Pancreas (tissue), 10 donors: ENCODE results near the gene CNN1. TPM values are rescaled to one million over a fixed set of nuclear protein-coding genes. Genes with fewer than 3 reads are reported as not detected.
A peak's percentile ranks its signal among the peaks of the same experiment; 100 is the strongest.

Experiments used
- ATAC-seq, 4 donors: fragments of 200-7000 bp; cut with Tn5 transposase; one replicate each; pipeline versions ENCODE4 v1.8.0 to v1.9.1; 2020; ENCODE audit warnings: mild to moderate bottlenecking in 4 of 4, moderate library complexity in 4 of 4
- DNase-seq, 6 donors: peaks; one replicate each; pipeline ENCODE4 v3.0.0-alpha.2; 2020
- FAIRE-seq: peaks from 2 replicates; lab custom pipeline; 2012; peaks lifted over from hg19 to GRCh38; lab: Jason Lieb, UNC
- H3K27ac ChIP-seq, 4 donors: fragments of 200-600 bp; sonication (generic); 1 replicate in 3 of 4; 2 replicates in 1 of 4; pipeline versions ENCODE4 v1.5.0 to v1.8.0; 2020
- H3K27me3 ChIP-seq, 4 donors: fragments of 200-600 bp; one replicate each; pipeline ENCODE4 v1.8.0; 2021
- H3K36me3 ChIP-seq, 3 donors: fragments of 200-600 bp; sonication (generic) in 1 of 3; one replicate each; pipeline versions ENCODE4 v1.5.0 to v1.8.0; 2020 to 2021
- H3K4me1 ChIP-seq, 3 donors: fragments of 200-600 bp; one replicate each; pipeline ENCODE4 v1.8.0; 2021
- H3K4me3 ChIP-seq, 4 donors: fragments of 200-600 bp; sonication (generic) in 2 of 4; one replicate each; pipeline versions ENCODE4 v1.5.0 to v1.8.0; 2020 to 2021
- H3K9me3 ChIP-seq, 4 donors: fragments of 200-600 bp; one replicate each; pipeline ENCODE4 v1.8.0; 2021
- CTCF ChIP-seq, 4 donors: fragments of 200-600 bp; sonication (generic) in 3 of 4; IDR thresholded peaks; one replicate each; pipeline versions ENCODE4 v1.5.0 to v1.8.0; 2021; ENCODE audit warnings: antibody characterized with exemption in 4 of 4
- WGBS, 2 donors: extraction: QIAGEN DNeasy Blood & Tissue Kit; methylation state at CpG; one replicate each; pipeline ENCODE4 v1.1.7; 2013; 5-methylcytosine and 5-hydroxymethylcytosine counted together
- intact Hi-C, 3 donors: fragments of 100-400 bp; cut with DNase I; formaldehyde crosslinking; loops; one replicate each; pipeline versions ENCODE4 v1.11.1 to v1.14.2; 2022
- polyA plus RNA-seq, 2 donors: library from polyadenylated mRNA; stranded (reverse); fragments of 200-250 nt; gene quantifications; one replicate each; pipeline ENCODE4 v1.2.3, GENCODE V29; 2013
- total RNA-seq, 6 donors: library from RNA; stranded (reverse); fragmentation: NEBNext Ultra II Directional in 4 of 6; extraction: Animal tissue kit (Norgen Biotek cat#: 25700) in 4 of 6; gene quantifications; one replicate each; pipeline versions ENCODE4 v1.2.1 to v1.2.4, GENCODE V29; 2021 to 2023
- donor health status: healthy with polysubstance abuse.
- donor health status: DM: no; HTN: no; CAD: no; lungs with moderate emphysema.
- donor health status: DM: no; HTN: no; CAD: no.
- donor health status: control.
- donor health status: control.
- donor health status: Bipolar disorder and iron deficiency.
- donor health status: DM: yes; HTN: yes; CAD: no.
- donor health status: DM: no; HTN: no; CAD: no.
- donor health status: DM: no; HTN: no; CAD: no.
- donor health status: DM: yes; HTN: yes; CAD: no.

The CNN1 gene
- 1 to 10 TPM in 4 of 6 donors, under 1 TPM in 2; 0.43 to 5.2 (median 1.8) TPM for total RNA-seq
- polyA plus RNA-seq: 10 to 100 TPM; 11.3 to 38.8 TPM

- intact Hi-C loops: no loop called here
- no peaks in the 10 kb centered on the region for H3K27me3 ChIP-seq
- no peak within 1 kb of the TSS for H3K4me3 ChIP-seq
- no peaks in the 10 kb centered on the region for H3K9me3 ChIP-seq
- H3K4me1 ChIP-seq: no peaks in the 10 kb centered on the region
- WGBS, 2 donors: 41 to 48% methylated on average over 21 of the region's 21 CpGs
- no peak within 1 kb of the TSS for H3K27ac ChIP-seq
- no peaks in the 10 kb centered on the region for H3K36me3 ChIP-seq
- TF ChIP-seq CTCF (IDR thresholded peaks at IDR 0.05): no peak
- ATAC-seq (peak in 1 of 4 donors; percentile 5), DNase-seq (no peak), FAIRE-seq (no peak)
Measured at GRCh38 chr19:11538232-11539036, at the start of gene CNN1. TSS of gene CNN1 (plus strand) at chr19:11538851. CDS start at chr19:11538928, 77 bp downstream.

- Histone ChIP-seq H3K9me3 (no peaks in the 10 kb centered on the region), H3K4me1 (no peaks in the 10 kb centered on the region), H3K36me3 (peaks cover 0 to under 1% (median 0%) of the 10 kb centered on the region in 3 donors), H3K4me3 (no peak overlapping the region), H3K27ac (no peak overlapping the region), H3K27me3 (no peaks in the 10 kb centered on the region)
- DNase-seq (no peak), FAIRE-seq (no peak), ATAC-seq (no peak)
- 95 to 96% methylated on average over 7 of the region's 7 CpGs for WGBS, 2 donors
- intact Hi-C loops: loop anchor here in 1 of 3 donors (10.0 kb wide), 1 partner anchor 195 kb away; the partner anchor contains the start of gene TSPAN16
- TF ChIP-seq CTCF (IDR thresholded peaks at IDR 0.05): no peak
Measured at GRCh38 chr19:11489378-11489777, 49.3 kb upstream of the CNN1 start.

- FAIRE-seq (no peak), DNase-seq (peak in 1 of 6 donors; percentile 74), ATAC-seq (no peak)
- no peak for TF ChIP-seq CTCF (IDR thresholded peaks at IDR 0.05)
- Histone ChIP-seq H3K27ac (no peak overlapping the region), H3K36me3 (no peaks in the 10 kb centered on the region), H3K4me1 (no peaks in the 10 kb centered on the region), H3K4me3 (no peak overlapping the region), H3K9me3 (no peaks in the 10 kb centered on the region), H3K27me3 (no peaks in the 10 kb centered on the region)
- intact Hi-C loops: loop anchor here in 1 of 3 donors (10.0 kb wide), 1 partner anchor 80 kb away; the partner anchor contains the start of gene ACP5
- 96 to 97% methylated on average over 27 of the region's 27 CpGs for WGBS, 2 donors
Measured at GRCh38 chr19:11494634-11495285, 43.9 kb upstream of the CNN1 start.

- TF ChIP-seq CTCF (IDR thresholded peaks at IDR 0.05): no peak
- ATAC-seq (peak in 3 of 4 donors; percentile 16 to 57 (median 32)), DNase-seq (no peak), FAIRE-seq (no peak)
- H3K4me1 ChIP-seq: no peaks in the 10 kb centered on the region
- no peak overlapping the region for H3K27ac ChIP-seq
- no peak overlapping the region for H3K4me3 ChIP-seq
- H3K36me3 ChIP-seq: no peaks in the 10 kb centered on the region
- intact Hi-C loops: loop anchor here in 1 of 3 donors (10.0 kb wide), 1 partner anchor 79 kb away; the partner anchor contains the start of gene ACP5
- no peaks in the 10 kb centered on the region for H3K27me3 ChIP-seq
- WGBS, 2 donors: 59 to 75% methylated on average over 6 to 10 of the region's 10 CpGs
- no peaks in the 10 kb centered on the region for H3K9me3 ChIP-seq
Measured at GRCh38 chr19:11495481-11495880, 43.2 kb upstream of the CNN1 start.
